GM23338 (cell line): ENCODE results near the gene OR10T2. TPM values are rescaled to one million over a fixed set of nuclear protein-coding genes. Genes with fewer than 3 reads are reported as not detected.

Experiments used
- ATAC-seq: fragments of 200-7000 bp; cut with Tn5 transposase; 3 replicates; pipeline ENCODE4 v1.9.1; 2020
- DNase-seq: peaks from one replicate; pipeline ENCODE4 v3.0.0-alpha.2; 2015; ENCODE audit warnings: low spot score
- H2AFZ ChIP-seq: fragments of 200-600 bp; sonication (generic); 2 replicates; pipeline ENCODE4 v1.8.0; 2016; ENCODE audit warnings: antibody characterized with exemption, mild to moderate bottlenecking, moderate library complexity
- H3F3A ChIP-seq: fragments of 200-600 bp; sonication (generic); replicated peaks from 2 replicates; pipeline ENCODE4 v1.8.0; 2017; ENCODE audit warnings: antibody characterized with exemption, mixed run types, low read depth
- H3K27ac ChIP-seq: fragments of 200-600 bp; sonication (generic); 2 replicates; pipeline ENCODE4 v1.6.1; 2016; ENCODE audit warnings: low read depth
- H3K27me3 ChIP-seq: fragments of 200-600 bp; sonication (generic); 2 replicates; pipeline ENCODE4 v1.8.0; 2016; ENCODE audit warnings: mild to moderate bottlenecking, mixed run types, moderate library complexity; ENCODE audit not compliant: insufficient read depth
- H3K36me3 ChIP-seq: fragments of 200-600 bp; sonication (generic); 2 replicates; pipeline ENCODE4 v1.8.0; 2016; ENCODE audit warnings: mild to moderate bottlenecking; ENCODE audit not compliant: insufficient read depth
- H3K4me1 ChIP-seq: fragments of 200-600 bp; sonication (generic); 2 replicates; pipeline ENCODE4 v1.8.0; 2016; ENCODE audit warnings: mild to moderate bottlenecking, moderate library complexity; ENCODE audit not compliant: insufficient read depth
- H3K4me2 ChIP-seq: fragments of 200-600 bp; sonication (generic); 2 replicates; pipeline ENCODE4 v1.7.1; 2017; ENCODE audit warnings: mixed run types
- H3K4me3 ChIP-seq: fragments of 200-600 bp; sonication (generic); 2 replicates; pipeline ENCODE4 v1.6.1; 2016; ENCODE audit warnings: mixed run types
- H3K79me2 ChIP-seq: fragments of 200-600 bp; sonication (generic); replicated peaks from 2 replicates; pipeline ENCODE4 v1.8.0; 2017; ENCODE audit warnings: mild to moderate bottlenecking; ENCODE audit not compliant: insufficient read depth
- H3K9me2 ChIP-seq: fragments of 200-600 bp; sonication (generic); 2 replicates; pipeline ENCODE4 v1.8.0; 2017; ENCODE audit not compliant: insufficient read depth
- H4K20me1 ChIP-seq: fragments of 200-600 bp; sonication (generic); replicated peaks from 2 replicates; pipeline ENCODE4 v1.8.0; 2017; ENCODE audit warnings: mild to moderate bottlenecking; ENCODE audit not compliant: insufficient read depth
- H3K27ac Mint-ChIP-seq: 2 replicates; pipeline ENCODE4 v1.8.0; 2020; ENCODE audit warnings: inconsistent platforms, mild to moderate bottlenecking, moderate library complexity, mixed read lengths
- H3K27me3 Mint-ChIP-seq: 3 replicates; pipeline ENCODE4 v1.8.0; 2022; ENCODE audit warnings: low read depth, mild to moderate bottlenecking, moderate library complexity, mixed read lengths, inconsistent platforms; ENCODE audit not compliant: insufficient read depth, poor library complexity
- H3K36me3 Mint-ChIP-seq: 3 replicates; pipeline ENCODE4 v1.8.0; 2021; ENCODE audit warnings: low read depth, mild to moderate bottlenecking, inconsistent platforms, moderate library complexity, mixed read lengths
- H3K4me1 Mint-ChIP-seq: 3 replicates; pipeline ENCODE4 v1.8.0; 2020; ENCODE audit warnings: mild to moderate bottlenecking, inconsistent platforms, mixed read lengths
- H3K4me3 Mint-ChIP-seq: 3 replicates; pipeline ENCODE4 v1.8.0; 2021; ENCODE audit warnings: moderate library complexity, mild to moderate bottlenecking, inconsistent platforms, mixed read lengths
- H3K9me3 Mint-ChIP-seq: 3 replicates; pipeline ENCODE4 v1.8.0; 2020; ENCODE audit warnings: moderate library complexity, mild to moderate bottlenecking, inconsistent platforms, mixed read lengths
- CREB1 ChIP-seq: fragments of 250-450 bp; sonication (Bioruptor Pico); IDR thresholded peaks from 2 replicates; pipeline ENCODE4 v1.5.0; 2020; ENCODE audit warnings: low read depth, mild to moderate bottlenecking, moderate library complexity
- EZH2 ChIP-seq: fragments of 200-600 bp; sonication (generic); IDR thresholded peaks from one replicate; pipeline ENCODE4 v1.8.0; 2017; ENCODE audit warnings: antibody characterized with exemption, mild to moderate bottlenecking, low read depth; ENCODE audit not compliant: unreplicated experiment
- EZH2phosphoT487 ChIP-seq: fragments of 200-600 bp; sonication (generic); IDR thresholded peaks from one replicate; pipeline ENCODE4 v1.8.1; 2018; ENCODE audit warnings: antibody characterized with exemption; ENCODE audit not compliant: unreplicated experiment
- JUNB ChIP-seq: IDR thresholded peaks from one replicate; pipeline ENCODE4 v1.6.1; 2016; ENCODE audit warnings: antibody characterized with exemption; ENCODE audit not compliant: unreplicated experiment
- NANOG ChIP-seq: IDR thresholded peaks from 2 replicates; pipeline ENCODE4 v1.6.1; 2016; ENCODE audit warnings: antibody characterized with exemption, borderline replicate concordance
- POLR2AphosphoS5 ChIP-seq: IDR thresholded peaks from 2 replicates; pipeline ENCODE4 v1.6.1; 2016; ENCODE audit warnings: antibody characterized with exemption, low read depth
- STAT1 ChIP-seq: IDR thresholded peaks from one replicate; pipeline ENCODE4 v1.6.1; 2016; ENCODE audit warnings: antibody characterized with exemption; ENCODE audit not compliant: unreplicated experiment
- ZNF114 ChIP-seq: fragments of 250-450 bp; sonication (Bioruptor Pico); IDR thresholded peaks from 2 replicates; pipeline ENCODE4 v1.5.0; 2020; ENCODE audit warnings: mild to moderate bottlenecking, moderate library complexity
- ZNF331 ChIP-seq: fragments of 250-450 bp; sonication (Bioruptor Pico); IDR thresholded peaks from 2 replicates; pipeline ENCODE4 v1.5.0; 2020; ENCODE audit warnings: low read depth, mild to moderate bottlenecking, moderate library complexity
- polyA plus RNA-seq: library from polyadenylated mRNA; unstranded; fragments of >200 nt; fragmentation: Nextera tagmentation; extraction: Ambion mirVana; gene quantifications from 2 replicates; pipeline ENCODE4 v1.2.1, GENCODE V29; 2016
- total RNA-seq: library from RNA; depleted of rRNA; stranded (reverse); fragments of >200 nt; shearing (Covaris generic); gene quantifications from 2 replicates; pipeline ENCODE4 v1.2.3, GENCODE V29; 2014
- TF ChIP-seq, protein P1 (sequence below), 2 experiments: fragments of 200-600 bp in 1 of 2; sonication (generic) in 1 of 2; conservative IDR thresholded peaks; 2 replicates each; pipeline versions ENCODE4 v1.5.1 to v1.6.1; 2016 to 2017; ENCODE audit warnings: antibody characterized with exemption in 2 of 2, low read depth in 2 of 2, mild to moderate bottlenecking in 2 of 2, moderate library complexity in 1 of 2
- TF ChIP-seq, protein P2 (sequence below): IDR thresholded peaks from one replicate; pipeline ENCODE4 v1.6.1; 2018; ENCODE audit warnings: antibody characterized with exemption; ENCODE audit not compliant: unreplicated experiment
- TF ChIP-seq, protein P3 (sequence below): IDR thresholded peaks from 2 replicates; pipeline ENCODE4 v1.6.1; 2016; ENCODE audit warnings: antibody characterized with exemption
- TF ChIP-seq, protein P4 (sequence below): fragments of 250-450 bp; sonication (Bioruptor Pico); IDR thresholded peaks from 2 replicates; pipeline ENCODE4 v1.5.0; 2020; ENCODE audit warnings: mild to moderate bottlenecking, moderate library complexity

Gene OR10T2
- total and polyA plus RNA-seq, 2 experiments from 2014 or later = not detected

GRCh38 chr1:158391099-158391498, 8.2 kb downstream of the OR10T2 start:
- Mint-ChIP-seq H3K27me3 (no peaks in the 10 kb centered on the region), H3K27ac (no peak overlapping the region), H3K4me1 (peaks cover 3% of the 10 kb centered on the region; the same call in 1 of the 3 replicates), H3K36me3 (no peaks in the 10 kb centered on the region), H3K4me3 (no peak overlapping the region), H3K9me3 (no peaks in the 10 kb centered on the region; the same call in 2 of the 3 replicates)
- Histone ChIP-seq H3K4me2 (no peak overlapping the region), H3F3A (no peaks in the 10 kb centered on the region), H3K4me1 (no peaks in the 10 kb centered on the region), H2AFZ (no peak overlapping the region), H3K27me3 (no peaks in the 10 kb centered on the region), H4K20me1 (no peaks in the 10 kb centered on the region), H3K79me2 (no peaks in the 10 kb centered on the region), H3K4me3 (no peak overlapping the region), H3K27ac (no peak overlapping the region), H3K36me3 (no peaks in the 10 kb centered on the region), H3K9me2 (no peaks in the 10 kb centered on the region)
- DNase-seq (no peak), ATAC-seq (no peak)
- TF ChIP-seq ZNF114 (no peak), CREB1 (CRISPR knock-in tag) (no peak), NANOG (no peak), EZH2 (no peak), STAT1 (no peak), JUNB (no peak), POLR2AphosphoS5 (no peak), EZH2phosphoT487 (no peak), ZNF331 (CRISPR knock-in tag) (no peak)
- TF ChIP-seq, protein P1, sequence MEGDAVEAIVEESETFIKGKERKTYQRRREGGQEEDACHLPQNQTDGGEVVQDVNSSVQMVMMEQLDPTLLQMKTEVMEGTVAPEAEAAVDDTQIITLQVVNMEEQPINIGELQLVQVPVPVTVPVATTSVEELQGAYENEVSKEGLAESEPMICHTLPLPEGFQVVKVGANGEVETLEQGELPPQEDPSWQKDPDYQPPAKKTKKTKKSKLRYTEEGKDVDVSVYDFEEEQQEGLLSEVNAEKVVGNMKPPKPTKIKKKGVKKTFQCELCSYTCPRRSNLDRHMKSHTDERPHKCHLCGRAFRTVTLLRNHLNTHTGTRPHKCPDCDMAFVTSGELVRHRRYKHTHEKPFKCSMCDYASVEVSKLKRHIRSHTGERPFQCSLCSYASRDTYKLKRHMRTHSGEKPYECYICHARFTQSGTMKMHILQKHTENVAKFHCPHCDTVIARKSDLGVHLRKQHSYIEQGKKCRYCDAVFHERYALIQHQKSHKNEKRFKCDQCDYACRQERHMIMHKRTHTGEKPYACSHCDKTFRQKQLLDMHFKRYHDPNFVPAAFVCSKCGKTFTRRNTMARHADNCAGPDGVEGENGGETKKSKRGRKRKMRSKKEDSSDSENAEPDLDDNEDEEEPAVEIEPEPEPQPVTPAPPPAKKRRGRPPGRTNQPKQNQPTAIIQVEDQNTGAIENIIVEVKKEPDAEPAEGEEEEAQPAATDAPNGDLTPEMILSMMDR (conservative IDR thresholded peaks at IDR 0.05; ENCODE audit: low read depth in 2 of 2) = no peak
- TF ChIP-seq, protein P2, sequence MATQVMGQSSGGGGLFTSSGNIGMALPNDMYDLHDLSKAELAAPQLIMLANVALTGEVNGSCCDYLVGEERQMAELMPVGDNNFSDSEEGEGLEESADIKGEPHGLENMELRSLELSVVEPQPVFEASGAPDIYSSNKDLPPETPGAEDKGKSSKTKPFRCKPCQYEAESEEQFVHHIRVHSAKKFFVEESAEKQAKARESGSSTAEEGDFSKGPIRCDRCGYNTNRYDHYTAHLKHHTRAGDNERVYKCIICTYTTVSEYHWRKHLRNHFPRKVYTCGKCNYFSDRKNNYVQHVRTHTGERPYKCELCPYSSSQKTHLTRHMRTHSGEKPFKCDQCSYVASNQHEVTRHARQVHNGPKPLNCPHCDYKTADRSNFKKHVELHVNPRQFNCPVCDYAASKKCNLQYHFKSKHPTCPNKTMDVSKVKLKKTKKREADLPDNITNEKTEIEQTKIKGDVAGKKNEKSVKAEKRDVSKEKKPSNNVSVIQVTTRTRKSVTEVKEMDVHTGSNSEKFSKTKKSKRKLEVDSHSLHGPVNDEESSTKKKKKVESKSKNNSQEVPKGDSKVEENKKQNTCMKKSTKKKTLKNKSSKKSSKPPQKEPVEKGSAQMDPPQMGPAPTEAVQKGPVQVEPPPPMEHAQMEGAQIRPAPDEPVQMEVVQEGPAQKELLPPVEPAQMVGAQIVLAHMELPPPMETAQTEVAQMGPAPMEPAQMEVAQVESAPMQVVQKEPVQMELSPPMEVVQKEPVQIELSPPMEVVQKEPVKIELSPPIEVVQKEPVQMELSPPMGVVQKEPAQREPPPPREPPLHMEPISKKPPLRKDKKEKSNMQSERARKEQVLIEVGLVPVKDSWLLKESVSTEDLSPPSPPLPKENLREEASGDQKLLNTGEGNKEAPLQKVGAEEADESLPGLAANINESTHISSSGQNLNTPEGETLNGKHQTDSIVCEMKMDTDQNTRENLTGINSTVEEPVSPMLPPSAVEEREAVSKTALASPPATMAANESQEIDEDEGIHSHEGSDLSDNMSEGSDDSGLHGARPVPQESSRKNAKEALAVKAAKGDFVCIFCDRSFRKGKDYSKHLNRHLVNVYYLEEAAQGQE = no peak
- TF ChIP-seq, protein P3, sequence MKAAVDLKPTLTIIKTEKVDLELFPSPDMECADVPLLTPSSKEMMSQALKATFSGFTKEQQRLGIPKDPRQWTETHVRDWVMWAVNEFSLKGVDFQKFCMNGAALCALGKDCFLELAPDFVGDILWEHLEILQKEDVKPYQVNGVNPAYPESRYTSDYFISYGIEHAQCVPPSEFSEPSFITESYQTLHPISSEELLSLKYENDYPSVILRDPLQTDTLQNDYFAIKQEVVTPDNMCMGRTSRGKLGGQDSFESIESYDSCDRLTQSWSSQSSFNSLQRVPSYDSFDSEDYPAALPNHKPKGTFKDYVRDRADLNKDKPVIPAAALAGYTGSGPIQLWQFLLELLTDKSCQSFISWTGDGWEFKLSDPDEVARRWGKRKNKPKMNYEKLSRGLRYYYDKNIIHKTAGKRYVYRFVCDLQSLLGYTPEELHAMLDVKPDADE = no peak
- TF ChIP-seq, protein P4, sequence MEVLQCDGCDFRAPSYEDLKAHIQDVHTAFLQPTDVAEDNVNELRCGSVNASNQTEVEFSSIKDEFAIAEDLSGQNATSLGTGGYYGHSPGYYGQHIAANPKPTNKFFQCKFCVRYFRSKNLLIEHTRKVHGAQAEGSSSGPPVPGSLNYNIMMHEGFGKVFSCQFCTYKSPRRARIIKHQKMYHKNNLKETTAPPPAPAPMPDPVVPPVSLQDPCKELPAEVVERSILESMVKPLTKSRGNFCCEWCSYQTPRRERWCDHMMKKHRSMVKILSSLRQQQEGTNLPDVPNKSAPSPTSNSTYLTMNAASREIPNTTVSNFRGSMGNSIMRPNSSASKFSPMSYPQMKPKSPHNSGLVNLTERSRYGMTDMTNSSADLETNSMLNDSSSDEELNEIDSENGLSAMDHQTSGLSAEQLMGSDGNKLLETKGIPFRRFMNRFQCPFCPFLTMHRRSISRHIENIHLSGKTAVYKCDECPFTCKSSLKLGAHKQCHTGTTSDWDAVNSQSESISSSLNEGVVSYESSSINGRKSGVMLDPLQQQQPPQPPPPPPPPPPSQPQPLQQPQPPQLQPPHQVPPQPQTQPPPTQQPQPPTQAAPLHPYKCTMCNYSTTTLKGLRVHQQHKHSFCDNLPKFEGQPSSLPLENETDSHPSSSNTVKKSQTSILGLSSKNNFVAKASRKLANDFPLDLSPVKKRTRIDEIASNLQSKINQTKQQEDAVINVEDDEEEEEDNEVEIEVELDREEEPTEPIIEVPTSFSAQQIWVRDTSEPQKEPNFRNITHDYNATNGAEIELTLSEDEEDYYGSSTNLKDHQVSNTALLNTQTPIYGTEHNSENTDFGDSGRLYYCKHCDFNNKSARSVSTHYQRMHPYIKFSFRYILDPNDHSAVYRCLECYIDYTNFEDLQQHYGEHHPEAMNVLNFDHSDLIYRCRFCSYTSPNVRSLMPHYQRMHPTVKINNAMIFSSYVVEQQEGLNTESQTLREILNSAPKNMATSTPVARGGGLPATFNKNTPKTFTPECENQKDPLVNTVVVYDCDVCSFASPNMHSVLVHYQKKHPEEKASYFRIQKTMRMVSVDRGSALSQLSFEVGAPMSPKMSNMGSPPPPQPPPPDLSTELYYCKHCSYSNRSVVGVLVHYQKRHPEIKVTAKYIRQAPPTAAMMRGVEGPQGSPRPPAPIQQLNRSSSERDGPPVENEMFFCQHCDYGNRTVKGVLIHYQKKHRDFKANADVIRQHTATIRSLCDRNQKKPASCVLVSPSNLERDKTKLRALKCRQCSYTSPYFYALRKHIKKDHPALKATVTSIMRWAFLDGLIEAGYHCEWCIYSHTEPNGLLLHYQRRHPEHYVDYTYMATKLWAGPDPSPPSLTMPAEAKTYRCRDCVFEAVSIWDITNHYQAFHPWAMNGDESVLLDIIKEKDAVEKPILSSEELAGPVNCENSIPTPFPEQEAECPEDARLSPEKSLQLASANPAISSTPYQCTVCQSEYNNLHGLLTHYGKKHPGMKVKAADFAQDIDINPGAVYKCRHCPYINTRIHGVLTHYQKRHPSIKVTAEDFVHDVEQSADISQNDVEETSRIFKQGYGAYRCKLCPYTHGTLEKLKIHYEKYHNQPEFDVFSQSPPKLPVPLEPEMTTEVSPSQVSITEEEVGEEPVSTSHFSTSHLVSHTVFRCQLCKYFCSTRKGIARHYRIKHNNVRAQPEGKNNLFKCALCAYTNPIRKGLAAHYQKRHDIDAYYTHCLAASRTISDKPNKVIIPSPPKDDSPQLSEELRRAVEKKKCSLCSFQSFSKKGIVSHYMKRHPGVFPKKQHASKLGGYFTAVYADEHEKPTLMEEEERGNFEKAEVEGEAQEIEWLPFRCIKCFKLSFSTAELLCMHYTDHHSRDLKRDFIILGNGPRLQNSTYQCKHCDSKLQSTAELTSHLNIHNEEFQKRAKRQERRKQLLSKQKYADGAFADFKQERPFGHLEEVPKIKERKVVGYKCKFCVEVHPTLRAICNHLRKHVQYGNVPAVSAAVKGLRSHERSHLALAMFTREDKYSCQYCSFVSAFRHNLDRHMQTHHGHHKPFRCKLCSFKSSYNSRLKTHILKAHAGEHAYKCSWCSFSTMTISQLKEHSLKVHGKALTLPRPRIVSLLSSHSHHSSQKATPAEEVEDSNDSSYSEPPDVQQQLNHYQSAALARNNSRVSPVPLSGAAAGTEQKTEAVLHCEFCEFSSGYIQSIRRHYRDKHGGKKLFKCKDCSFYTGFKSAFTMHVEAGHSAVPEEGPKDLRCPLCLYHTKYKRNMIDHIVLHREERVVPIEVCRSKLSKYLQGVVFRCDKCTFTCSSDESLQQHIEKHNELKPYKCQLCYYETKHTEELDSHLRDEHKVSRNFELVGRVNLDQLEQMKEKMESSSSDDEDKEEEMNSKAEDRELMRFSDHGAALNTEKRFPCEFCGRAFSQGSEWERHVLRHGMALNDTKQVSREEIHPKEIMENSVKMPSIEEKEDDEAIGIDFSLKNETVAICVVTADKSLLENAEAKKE (CRISPR knock-in tag) = no peak
